Kidney (tissue), 14 donors: ENCODE data around the gene TOMM20. TPM values are rescaled to one million over a fixed set of nuclear protein-coding genes. Genes with fewer than 3 reads are reported as not detected.

Experiments used
- DNase-seq, 5 donors: peaks; one replicate each; pipeline ENCODE4 v3.0.0-alpha.2; 2013 to 2020
- FAIRE-seq: peaks from 2 replicates; lab custom pipeline; 2012; peaks lifted over from hg19 to GRCh38; lab: Jason Lieb, UNC
- H3K27ac ChIP-seq, 2 donors: one replicate each; pipeline ENCODE4 v1.7.0; 2013; ENCODE audit warnings: low read depth in 2 of 2, low read length in 2 of 2, inconsistent platforms in 1 of 2
- H3K27me3 ChIP-seq: one replicate; pipeline ENCODE4 v1.7.1; 2013; ENCODE audit warnings: low read length, inconsistent platforms; ENCODE audit not compliant: control insufficient read depth, insufficient read depth
- H3K36me3 ChIP-seq, 3 donors: one replicate each; pipeline versions ENCODE4 v1.7.0 to v1.7.1; 2013; ENCODE audit warnings: low read length in 3 of 3, control low read depth in 1 of 3, inconsistent platforms in 1 of 3; ENCODE audit not compliant: insufficient read depth in 3 of 3, control insufficient read depth in 2 of 3
- H3K4me1 ChIP-seq, 3 donors: one replicate each; pipeline versions ENCODE4 v1.7.0 to v1.7.1; 2013; ENCODE audit warnings: low read length in 3 of 3, inconsistent platforms in 1 of 3, low read depth in 1 of 3; ENCODE audit not compliant: control insufficient read depth in 2 of 3, insufficient read depth in 2 of 3
- H3K4me3 ChIP-seq, 3 donors: one replicate each; pipeline versions ENCODE4 v1.7.0 to v1.8.1; 2013; ENCODE audit warnings: low read length in 3 of 3, control low read depth in 1 of 3, inconsistent platforms in 1 of 3
- H3K9ac ChIP-seq, 3 donors: one replicate each; pipeline versions ENCODE4 v1.7.0 to v1.7.1; 2013; ENCODE audit warnings: low read length in 3 of 3, control low read depth in 1 of 3, inconsistent platforms in 1 of 3
- H3K9me3 ChIP-seq, 3 donors: one replicate each; pipeline versions ENCODE4 v1.7.0 to v1.7.1; 2013; ENCODE audit warnings: low read length in 3 of 3, control low read depth in 1 of 3, inconsistent platforms in 1 of 3; ENCODE audit not compliant: control insufficient read depth in 2 of 3, insufficient read depth in 1 of 3
- CTCF ChIP-seq: IDR thresholded peaks from 3 replicates; pipeline ENCODE4 v1.5.1; 2012; ENCODE audit warnings: mild to moderate bottlenecking, moderate library complexity, borderline replicate concordance; ENCODE audit not compliant: insufficient read depth; ENCODE audit errors: extremely low read depth
- intact Hi-C: fragments of 100-400 bp; cut with DNase I; formaldehyde crosslinking; loops from one replicate; pipeline ENCODE4 v1.11.1; 2022
- polyA plus RNA-seq: library from polyadenylated mRNA; stranded (reverse); fragments of 350-450 nt; fragmentation: Illumina TruSeq; extraction: RNeasy Lipid Tissue Mini Kit (QIAGEN cat#74804); gene quantifications from one replicate; pipeline ENCODE4 v1.2.3, GENCODE V29; 2014; ENCODE audit warnings: low read depth, low replicate concordance; ENCODE audit not compliant: insufficient read depth
- total RNA-seq: library from RNA; stranded (reverse); fragmentation: NEBNext Ultra II Directional; extraction: Animal tissue kit (Norgen Biotek cat#: 25700); gene quantifications from one replicate; pipeline ENCODE4 v1.2.1, GENCODE V29; 2021
- donor health status: control.
- donor health status: control.
- donor health status: control.
- donor health status: control.
- donor health status: control.
- donor health status: DM: yes; HTN: yes; CAD: no.
- donor health status: Normal renal cell carcinoma (clear cell type).

TOMM20 gene
- total and polyA plus RNA-seq, 2 donors from 2014 or later: 96.4 to 102 TPM

- no peak for FAIRE-seq
- Histone ChIP-seq H3K9ac (no peak overlapping the region), H3K27ac (no peak overlapping the region), H3K27me3 (no peaks in the 10 kb centered on the region), H3K9me3 (no peaks in the 10 kb centered on the region), H3K4me3 (no peak overlapping the region), H3K4me1 (peaks cover 0 to 9% (median 0%) of the 10 kb centered on the region in 3 donors), H3K36me3 (peaks cover 0 to 11% (median 6%) of the 10 kb centered on the region in 3 donors)
- DNase-seq: no peak
- intact Hi-C loops: no loop called here
- no peak for TF ChIP-seq CTCF
Observed at GRCh38 chr1:235106457-235106856, 22.2 kb downstream of the TOMM20 start.

- no peak for TF ChIP-seq CTCF
- no peak overlapping the region for H3K9ac ChIP-seq
- peak in 3 of 5 donors; percentile 19 to 56 (median 50) for DNase-seq
- H3K27ac ChIP-seq: no peak overlapping the region
- H3K27me3 ChIP-seq: no peaks in the 10 kb centered on the region
- no peak for FAIRE-seq
- H3K4me1 ChIP-seq: peaks cover 0 to 9% (median 0%) of the 10 kb centered on the region in 3 donors
- no peaks in the 10 kb centered on the region for H3K9me3 ChIP-seq
- peaks cover 0 to 6% (median 5%) of the 10 kb centered on the region in 3 donors for H3K36me3 ChIP-seq
- intact Hi-C loops: no loop called here
- H3K4me3 ChIP-seq: no peak overlapping the region
Observed at GRCh38 chr1:235105051-235106043, 23.3 kb downstream of the TOMM20 start.

DNA sequence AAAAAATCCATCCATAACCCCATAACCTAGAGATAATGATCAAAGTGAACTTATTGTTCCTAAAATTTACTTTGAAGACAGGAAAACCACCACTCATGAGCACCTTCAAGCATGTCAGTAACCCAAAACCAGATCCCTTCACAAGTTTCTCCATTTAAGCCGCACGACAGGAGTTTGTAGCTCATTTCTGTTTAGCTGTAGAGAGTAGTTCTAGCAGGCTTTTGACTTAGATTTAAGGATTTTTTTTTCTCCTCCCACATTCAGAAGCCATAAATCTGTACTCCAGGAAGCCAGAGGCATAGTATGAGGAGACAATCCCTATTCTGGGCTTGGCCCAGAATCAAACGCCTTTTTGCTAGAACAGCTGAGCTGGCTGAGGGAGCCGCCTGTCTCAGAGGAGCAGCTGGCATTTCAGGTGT, 25.6 kb downstream of the TOMM20 start:
- FAIRE-seq: no peak
- Histone ChIP-seq H3K36me3 (no peaks in the 10 kb centered on the region), H3K4me3 (no peak overlapping the region), H3K9me3 (no peaks in the 10 kb centered on the region), H3K27me3 (no peaks in the 10 kb centered on the region), H3K9ac (no peak overlapping the region), H3K27ac (no peak overlapping the region), H3K4me1 (peaks cover 0 to 9% (median 0%) of the 10 kb centered on the region in 3 donors)
- intact Hi-C loops: no loop called here
- TF ChIP-seq CTCF: no peak
- DNase-seq: peak in 4 of 5 donors; percentile 34 to 89 (median 58)
